Measurements from ENCODE around the gene ZFHX3. TPM values are rescaled to one million over a fixed set of nuclear protein-coding genes. Genes with fewer than 3 reads are reported as not detected.

ZFHX3 gene
- polyA plus RNA-seq, 1 donor (not counting 4 experiments of a cell fraction or from before 2014, with no cell fraction given): 1.2 TPM

- H3K36me3 ChIP-seq (ENCODE audit: control insufficient read depth in 2 of 2, extremely low read depth in 1 of 2, insufficient read depth in 2 of 2, low read length in 2 of 2): peaks cover 2% of the 10 kb centered on the region in 2 experiments
- peaks cover 3% of the 10 kb centered on the region for H3K4me1 ChIP-seq (ENCODE audit: control insufficient read depth, extremely low read depth, insufficient read depth, low read length)
Observed at GRCh38 chr16:72787514-72788268, 260.2 kb downstream of the ZFHX3 start.

GRCh38 chr16:72787130-72787513 is 260.8 kb downstream of the ZFHX3 start:
- H3K27ac ChIP-seq (ENCODE audit: control insufficient read depth, insufficient read depth, low read length): peak overlapping the region; percentile 48
- peak overlapping the region; percentile 76 for H3K4me2 ChIP-seq (ENCODE audit: control insufficient read depth, extremely low read depth, insufficient read depth, low read depth, low read length)
- H3K36me3 ChIP-seq (ENCODE audit: control insufficient read depth in 2 of 2, extremely low read depth in 1 of 2, insufficient read depth in 2 of 2, low read length in 2 of 2): peaks cover 2% of the 10 kb centered on the region in 2 experiments
- H3K9me1 ChIP-seq (ENCODE audit: control insufficient read depth, extremely low read depth, insufficient read depth, low read length): no peaks in the 10 kb centered on the region
- no peaks in the 10 kb centered on the region for H3K27me3 ChIP-seq (ENCODE audit: control insufficient read depth, extremely low read depth, insufficient read depth, low read length)
- peak overlapping the region; percentile 69 for H3K9ac ChIP-seq (ENCODE audit: control insufficient read depth, extremely low read depth, insufficient read depth, low read length)
- peak overlapping the region; percentile 14 to 36 (median 27) for H3K4me3 ChIP-seq (ENCODE audit: control insufficient read depth in 2 of 3, extremely low read depth in 1 of 3, insufficient read depth in 2 of 3, low read depth in 1 of 3, low read length in 3 of 3)
- peaks cover 3% of the 10 kb centered on the region for H3K4me1 ChIP-seq (ENCODE audit: control insufficient read depth, extremely low read depth, insufficient read depth, low read length)
- FAIRE-seq (no peak), DNase-seq (ENCODE audit: low read depth, low spot score) (no peak)
- no peaks in the 10 kb centered on the region for H4K20me1 ChIP-seq (ENCODE audit: control insufficient read depth, extremely low read depth, insufficient read depth, low read length)
- dilution Hi-C loops (cut with MboI; ENCODE audit: extremely low pct_ligation_motif_present, low sequenced_read_pairs): no loop called here
- H2AFZ ChIP-seq (ENCODE audit: control insufficient read depth, low read length): peak overlapping the region; percentile 23
- H3K79me2 ChIP-seq (ENCODE audit: control insufficient read depth, insufficient read depth, low read length): no peaks in the 10 kb centered on the region
- H3K9me3 ChIP-seq (ENCODE audit: control insufficient read depth, low read depth, low read length): no peaks in the 10 kb centered on the region
- TF ChIP-seq EZH2 (IDR thresholded peaks at IDR 0.05; ENCODE audit: low read length) (no peak), CTCF (optimal IDR thresholded peaks at IDR 0.05 in 1 of 3, IDR thresholded peaks at IDR 0.05 in 1 of 3, conservative IDR thresholded peaks at IDR 0.05 in 1 of 3; ENCODE audit: extremely low read depth in 1 of 3, insufficient read depth in 2 of 3, low read length in 3 of 3) (no peak)

More at GRCh38 chr16:72787514-72788268, 260.2 kb downstream of the ZFHX3 start:
- Histone ChIP-seq H3K79me2 (ENCODE audit: control insufficient read depth, insufficient read depth, low read length) (no peaks in the 10 kb centered on the region), H3K9me3 (ENCODE audit: control insufficient read depth, low read depth, low read length) (no peaks in the 10 kb centered on the region), H3K9ac (ENCODE audit: control insufficient read depth, extremely low read depth, insufficient read depth, low read length) (peak overlapping the region; percentile 69), H3K4me3 (ENCODE audit: control insufficient read depth in 2 of 3, extremely low read depth in 1 of 3, insufficient read depth in 2 of 3, low read depth in 1 of 3, low read length in 3 of 3) (peak overlapping the region; percentile 14 to 44 (median 27)), H3K9me1 (ENCODE audit: control insufficient read depth, extremely low read depth, insufficient read depth, low read length) (no peaks in the 10 kb centered on the region), H3K27me3 (ENCODE audit: control insufficient read depth, extremely low read depth, insufficient read depth, low read length) (no peaks in the 10 kb centered on the region), H4K20me1 (ENCODE audit: control insufficient read depth, extremely low read depth, insufficient read depth, low read length) (no peaks in the 10 kb centered on the region), H3K27ac (ENCODE audit: control insufficient read depth, insufficient read depth, low read length) (no peak overlapping the region), H2AFZ (ENCODE audit: control insufficient read depth, low read length) (peak overlapping the region; percentile 44), H3K4me2 (ENCODE audit: control insufficient read depth, extremely low read depth, insufficient read depth, low read depth, low read length) (peak overlapping the region; percentile 76)
- peak; percentile 41 for FAIRE-seq
- dilution Hi-C loops (cut with MboI; ENCODE audit: extremely low pct_ligation_motif_present, low sequenced_read_pairs): no loop called here
- TF ChIP-seq CTCF (optimal IDR thresholded peaks at IDR 0.05 in 1 of 3, IDR thresholded peaks at IDR 0.05 in 1 of 3, conservative IDR thresholded peaks at IDR 0.05 in 1 of 3; ENCODE audit: extremely low read depth in 1 of 3, insufficient read depth in 2 of 3, low read length in 3 of 3) (peak in 1 of 3 experiments; percentile 1), EZH2 (IDR thresholded peaks at IDR 0.05; ENCODE audit: low read length) (no peak)
- DNase-seq (ENCODE audit: low read depth, low spot score): peak; percentile 7
